T-cell (primary cell): Measurements from ENCODE around the gene RNF4. TPM values are rescaled to one million over a fixed set of nuclear protein-coding genes. Genes with fewer than 3 reads are reported as not detected.

ENCODE experiments used
- ATAC-seq, 4 experiments: fragments of 200-7000 bp in 3 of 4; fragments of 150-1000 bp in 1 of 4; cut with Tn5 transposase; replicated peaks in 1 of 4; 1 replicate in 3 of 4; 2 replicates in 1 of 4; pipeline ENCODE4 v1.10.0; 2021; ENCODE audit warnings: moderate library complexity in 3 of 4, mild to moderate bottlenecking in 2 of 4, moderate number of reproducible peaks in 1 of 4
- CTCF ChIA-PET, 2 donors: fragments of 300-600 bp; sonication (Branson Sonifier 250); formaldehyde crosslinking; loops; one replicate each; lab custom pipeline; 2022; ENCODE audit warnings: antibody characterized with exemption in 2 of 2; lab: Charles Lee
- POLR2A ChIA-PET, 2 donors: fragments of 300-600 bp; sonication (Branson Sonifier 250); formaldehyde crosslinking; loops; one replicate each; lab custom pipeline; 2022; ENCODE audit warnings: antibody characterized with exemption in 2 of 2; lab: Charles Lee
- DNase-seq, 35 experiments: peaks; one replicate each; pipeline versions ENCODE4 v3.0.0 to v3.0.0-alpha.2; 2013 to 2023
- H3K27ac ChIP-seq: one replicate; pipeline ENCODE4 v1.5.1; 2013; ENCODE audit warnings: low read length
- H3K27me3 ChIP-seq, 2 experiments: replicated peaks in 1 of 2; 1 replicate in 1 of 2; 2 replicates in 1 of 2; pipeline versions ENCODE4 v1.6.1 to v1.7.0; 2013; ENCODE audit warnings: low read length in 1 of 2, mixed read lengths in 1 of 2; ENCODE audit not compliant: control insufficient read depth in 2 of 2, insufficient read depth in 2 of 2; ENCODE audit errors: extremely low read depth in 1 of 2
- H3K36me3 ChIP-seq, 2 donors: 1 replicate in 1 of 2; 2 replicates in 1 of 2; pipeline versions ENCODE4 v1.6.1 to v1.7.0; 2013; ENCODE audit warnings: low read length in 1 of 2; ENCODE audit not compliant: control insufficient read depth in 2 of 2, insufficient read depth in 1 of 2; ENCODE audit errors: extremely low read depth in 1 of 2
- H3K4me1 ChIP-seq, 2 experiments: 1 replicate in 1 of 2; 2 replicates in 1 of 2; pipeline versions ENCODE4 v1.6.1 to v1.7.0; 2013; ENCODE audit warnings: low read length in 2 of 2, mixed read lengths in 1 of 2; ENCODE audit not compliant: insufficient read depth in 2 of 2, control insufficient read depth in 1 of 2; ENCODE audit errors: extremely low read depth in 1 of 2
- H3K4me3 ChIP-seq, 2 donors: 1 replicate in 1 of 2; 2 replicates in 1 of 2; pipeline versions ENCODE4 v1.5.1 to v1.7.0; 2013; ENCODE audit warnings: mild to moderate bottlenecking in 2 of 2, low read length in 1 of 2, moderate library complexity in 1 of 2; ENCODE audit not compliant: control insufficient read depth in 1 of 2; ENCODE audit errors: extremely low read depth in 1 of 2
- H3K9me3 ChIP-seq: 2 replicates; pipeline ENCODE4 v1.7.0; 2013
- H3K27ac Mint-ChIP-seq, 2 donors: one replicate each; pipeline ENCODE4 v1.8.0; 2020 to 2021; ENCODE audit warnings: mild to moderate bottlenecking in 2 of 2, mixed read lengths in 2 of 2
- H3K27me3 Mint-ChIP-seq, 2 donors: one replicate each; pipeline ENCODE4 v1.8.0; 2021 to 2022; ENCODE audit warnings: mixed read lengths in 2 of 2
- H3K36me3 Mint-ChIP-seq: one replicate; pipeline ENCODE4 v1.8.0; 2021; ENCODE audit warnings: mixed read lengths
- H3K4me1 Mint-ChIP-seq, 3 donors: one replicate each; pipeline ENCODE4 v1.8.0; 2020 to 2022; ENCODE audit warnings: mixed read lengths in 3 of 3, mild to moderate bottlenecking in 1 of 3
- H3K4me3 Mint-ChIP-seq, 3 donors: one replicate each; pipeline ENCODE4 v1.8.0; 2020 to 2022; ENCODE audit warnings: mild to moderate bottlenecking in 3 of 3, mixed read lengths in 3 of 3, moderate library complexity in 3 of 3
- H3K9me3 Mint-ChIP-seq, 3 donors: one replicate each; pipeline ENCODE4 v1.8.0; 2020 to 2022; ENCODE audit warnings: mixed read lengths in 3 of 3
- WGBS: methylation state at CpG from one replicate; pipeline ENCODE4 v1.1.5; 2013; ENCODE audit warnings: missing lambda C conversion rate; ENCODE audit not compliant: insufficient coverage; 5-methylcytosine and 5-hydroxymethylcytosine counted together
- total RNA-seq, 35 experiments: library from RNA in 6 of 35; stranded (reverse) in 6 of 35; fragments of 120-200 nt in 1 of 35; gene quantifications; one replicate each; pipeline versions ENCODE4 v1.2.1 to v1.2.4 and lab custom pipeline; 2013 to 2026

Gene RNF4
- total RNA-seq, 5 donors from 2014 or later (not counting 1 experiment from before 2014, with no cell fraction given) = 89.2 to 107 (median 104) TPM

GRCh38 chr4:2484185-2484584, 15.3 kb downstream of the RNF4 start:
- peak overlapping the region; percentile 74 to 79 for H3K27ac Mint-ChIP-seq
- Histone ChIP-seq H3K4me3 (no peak overlapping the region), H3K36me3 (peaks cover 0 to 14% of the 10 kb centered on the region in 2 donors), H3K27ac (peak overlapping the region; percentile 23), H3K9me3 (no peaks in the 10 kb centered on the region), H3K27me3 (no peaks in the 10 kb centered on the region), H3K4me1 (peaks cover 48 to 90% of the 10 kb centered on the region in 2 experiments)
- WGBS = 60% methylated on average over 1 of the region's 6 CpGs
- peaks cover 83 to 89% (median 88%) of the 10 kb centered on the region in 3 donors for H3K4me1 Mint-ChIP-seq
- no peaks in the 10 kb centered on the region for H3K9me3 Mint-ChIP-seq
- peak overlapping the region; percentile 56 to 76 (median 73) for H3K4me3 Mint-ChIP-seq
- ATAC-seq = no peak
- ChIA-PET CTCF (no interaction called here), POLR2A (interaction anchor here (0.5 to 1.2 kb wide), 3 partner anchors 49 to 115 kb away, joined by 3 to 10 read pairs (median 4); no protein-coding TSS in a partner anchor)
- no peak for DNase-seq
- H3K36me3 Mint-ChIP-seq = peaks cover 4% of the 10 kb centered on the region
- no peaks in the 10 kb centered on the region for H3K27me3 Mint-ChIP-seq

- no peaks in the 10 kb centered on the region for H3K9me3 ChIP-seq
- H3K36me3 ChIP-seq = peaks cover 0 to 19% of the 10 kb centered on the region in 2 donors
- H3K36me3 Mint-ChIP-seq = peaks cover 5% of the 10 kb centered on the region
- peaks cover 46 to 88% of the 10 kb centered on the region in 2 experiments for H3K4me1 ChIP-seq
- ATAC-seq (peak; percentile 88 to 93 (median 90)), DNase-seq (peak; percentile 37 to 85 (median 70))
- peak overlapping the region; percentile 73 to 76 (median 73) for H3K4me3 Mint-ChIP-seq
- H3K27ac ChIP-seq = peak overlapping the region; percentile 62
- peaks cover 81 to 88% (median 88%) of the 10 kb centered on the region in 3 donors for H3K4me1 Mint-ChIP-seq
- peak overlapping the region; percentile 83 for H3K27ac Mint-ChIP-seq
- peak overlapping the region; percentile 20 to 29 for H3K4me3 ChIP-seq
- no peaks in the 10 kb centered on the region for H3K27me3 Mint-ChIP-seq
- no peaks in the 10 kb centered on the region for H3K27me3 ChIP-seq
- CTCF ChIA-PET = interaction anchor here in 1 of 2 donors (0.6 to 1.7 kb wide), 8 partner anchors 12 to 265 kb away, joined by 3 to 8 read pairs (median 4); partner anchors contain the start of genes CFAP99, FAM193A and RNF4
- H3K9me3 Mint-ChIP-seq = no peaks in the 10 kb centered on the region
- POLR2A ChIA-PET = interaction anchor here (0.9 to 1.2 kb wide), 5 partner anchors 13 to 72 kb away, joined by 3 to 17 read pairs (median 3); partner anchors contain the start of genes FAM193A (in 1 of the 2) and RNF4 (in 1 of the 2)
- 3% methylated on average over 9 of the region's 11 CpGs for WGBS
Measured at GRCh38 chr4:2484993-2485392, 16.1 kb downstream of the RNF4 start.

- Histone ChIP-seq H3K36me3 (peaks cover 0 to 25% of the 10 kb centered on the region in 2 donors), H3K9me3 (no peaks in the 10 kb centered on the region), H3K4me3 (no peak overlapping the region), H3K27me3 (no peaks in the 10 kb centered on the region), H3K4me1 (peaks cover 42 to 79% of the 10 kb centered on the region in 2 experiments), H3K27ac (peak overlapping the region; percentile 18)
- DNase-seq = no peak
- CTCF ChIA-PET = interaction anchor here (0.6 to 1.7 kb wide), 4 partner anchors 44 to 378 kb away, joined by 3 to 8 read pairs (median 4); partner anchors contain the start of gene CFAP99 (in 1 of the 2)
- H3K27me3 Mint-ChIP-seq = no peaks in the 10 kb centered on the region
- peak overlapping the region in 1 of 3 donors; percentile 76 for H3K4me3 Mint-ChIP-seq
- no peak for ATAC-seq
- POLR2A ChIA-PET = interaction anchor here in 1 of 2 donors (0.5 to 1.2 kb wide), 2 partner anchors 16 to 109 kb away, joined by 3 to 8 read pairs; no protein-coding TSS in a partner anchor
- H3K36me3 Mint-ChIP-seq = peaks cover 13% of the 10 kb centered on the region
- peaks cover 78 to 85% (median 85%) of the 10 kb centered on the region in 3 donors for H3K4me1 Mint-ChIP-seq
- H3K27ac Mint-ChIP-seq = peak overlapping the region; percentile 83
- 100% methylated on average over 3 of the region's 4 CpGs for WGBS
- no peaks in the 10 kb centered on the region for H3K9me3 Mint-ChIP-seq
Measured at GRCh38 chr4:2485956-2486355, 17.1 kb downstream of the RNF4 start.

- H3K27ac ChIP-seq = no peak overlapping the region
- Mint-ChIP-seq H3K36me3 (peaks cover 16% of the 10 kb centered on the region), H3K27ac (peak overlapping the region in 1 of 2 donors; percentile 35), H3K27me3 (no peaks in the 10 kb centered on the region), H3K4me3 (peak overlapping the region in 1 of 3 donors; percentile 76), H3K9me3 (no peaks in the 10 kb centered on the region), H3K4me1 (peaks cover 68 to 77% (median 76%) of the 10 kb centered on the region in 3 donors)
- H3K4me3 ChIP-seq = no peak overlapping the region
- peaks cover 3 to 29% of the 10 kb centered on the region in 2 donors for H3K36me3 ChIP-seq
- ATAC-seq (no peak), DNase-seq (no peak)
- H3K4me1 ChIP-seq = peaks cover 36 to 68% of the 10 kb centered on the region in 2 experiments
- WGBS = 79% methylated on average over 2 of the region's 6 CpGs
- POLR2A ChIA-PET = no interaction called here
- H3K27me3 ChIP-seq = no peaks in the 10 kb centered on the region
- CTCF ChIA-PET = no interaction called here
- no peaks in the 10 kb centered on the region for H3K9me3 ChIP-seq
Measured at GRCh38 chr4:2486981-2487380, 18.1 kb downstream of the RNF4 start.

- H3K4me3 ChIP-seq = no peak overlapping the region
- peaks cover 3 to 33% of the 10 kb centered on the region in 2 donors for H3K36me3 ChIP-seq
- H3K4me1 ChIP-seq = peaks cover 30 to 62% of the 10 kb centered on the region in 2 experiments
- ChIA-PET POLR2A (no interaction called here), CTCF (interaction anchor here in 1 of 2 donors (0.6 kb wide), 1 partner anchor 51 kb away, joined by 9 read pairs; no protein-coding TSS in a partner anchor)
- WGBS = 36% methylated on average over 5 of the region's 6 CpGs
- H3K27me3 ChIP-seq = no peaks in the 10 kb centered on the region
- H3K27ac ChIP-seq = peak overlapping the region; percentile 34
- ATAC-seq (no peak), DNase-seq (peak in 1 of 35 experiments; percentile 42)
- H3K27ac Mint-ChIP-seq = peak overlapping the region; percentile 28 to 32
- H3K27me3 Mint-ChIP-seq = no peaks in the 10 kb centered on the region
- H3K4me1 Mint-ChIP-seq = peaks cover 64 to 73% (median 73%) of the 10 kb centered on the region in 3 donors
- H3K4me3 Mint-ChIP-seq = no peak overlapping the region
- no peaks in the 10 kb centered on the region for H3K9me3 ChIP-seq
- no peaks in the 10 kb centered on the region for H3K9me3 Mint-ChIP-seq
- H3K36me3 Mint-ChIP-seq = peaks cover 19% of the 10 kb centered on the region
Measured at GRCh38 chr4:2487632-2488031, 18.7 kb downstream of the RNF4 start.

GRCh38 chr4:2489081-2489805, 20.3 kb downstream of the RNF4 start:
- ATAC-seq (no peak), DNase-seq (no peak)
- H3K4me3 Mint-ChIP-seq = no peak overlapping the region
- ChIA-PET POLR2A (no interaction called here), CTCF (interaction anchor here in 1 of 2 donors (0.6 kb wide), 1 partner anchor 23 kb away, joined by 3 read pairs; no protein-coding TSS in a partner anchor)
- H3K27ac Mint-ChIP-seq = peak overlapping the region in 1 of 2 donors; percentile 46
- no peaks in the 10 kb centered on the region for H3K27me3 ChIP-seq
- no peaks in the 10 kb centered on the region for H3K9me3 Mint-ChIP-seq
- peaks cover 25% of the 10 kb centered on the region for H3K36me3 Mint-ChIP-seq
- peaks cover 23 to 46% of the 10 kb centered on the region in 2 experiments for H3K4me1 ChIP-seq
- no peaks in the 10 kb centered on the region for H3K27me3 Mint-ChIP-seq
- H3K4me1 Mint-ChIP-seq = peaks cover 58 to 67% (median 67%) of the 10 kb centered on the region in 3 donors
- peaks cover 3 to 43% of the 10 kb centered on the region in 2 donors for H3K36me3 ChIP-seq
- H3K9me3 ChIP-seq = no peaks in the 10 kb centered on the region
- H3K4me3 ChIP-seq = no peak overlapping the region
- 96% methylated on average over 18 of the region's 20 CpGs for WGBS
- no peak overlapping the region for H3K27ac ChIP-seq
